WTC11 (cell line): ENCODE measurements around the gene ADRB2.

Experiments used
- AFF4 ChIP-seq: sonication (generic); formaldehyde crosslinking; IDR thresholded peaks from 2 replicates; pipeline ENCODE4 v1.8.1; 2023; ENCODE audit warnings: mild to moderate bottlenecking, missing genetic modification reagents, borderline replicate concordance
- CTCF ChIP-seq: fragments of 200-600 bp; IDR thresholded peaks from 2 replicates; pipeline ENCODE4 v1.8.0; 2022; ENCODE audit warnings: antibody characterized with exemption
- FOXP4 ChIP-seq: sonication (generic); formaldehyde crosslinking; IDR thresholded peaks from 2 replicates; pipeline ENCODE4 v1.8.0; 2022; ENCODE audit warnings: mild to moderate bottlenecking, missing genetic modification reagents
- SP1 ChIP-seq: sonication (generic); formaldehyde crosslinking; conservative IDR thresholded peaks from 2 replicates; pipeline ENCODE4 v1.8.1; 2022; ENCODE audit warnings: missing genetic modification reagents
- ZNF263 ChIP-seq: sonication (generic); formaldehyde crosslinking; IDR thresholded peaks from 2 replicates; pipeline ENCODE4 v1.8.1; 2022; ENCODE audit warnings: low read depth, mild to moderate bottlenecking, moderate library complexity, missing genetic modification reagents
- ZNF281 ChIP-seq: sonication (generic); formaldehyde crosslinking; IDR thresholded peaks from 2 replicates; pipeline ENCODE4 v1.8.0; 2023; ENCODE audit warnings: mild to moderate bottlenecking, missing genetic modification reagents

GRCh38 chr5:148815086-148815485 lies 11.3 kb upstream of the ADRB2 start:
- TF ChIP-seq CTCF (no peak), ZNF263 (CRISPR knock-in tag) (no peak), AFF4 (no peak), FOXP4 (CRISPR knock-in tag) (no peak), ZNF281 (no peak), SP1 (CRISPR knock-in tag) (no peak)
